Measurements from ENCODE around the gene COL8A1.

COL8A1 gene

DNA sequence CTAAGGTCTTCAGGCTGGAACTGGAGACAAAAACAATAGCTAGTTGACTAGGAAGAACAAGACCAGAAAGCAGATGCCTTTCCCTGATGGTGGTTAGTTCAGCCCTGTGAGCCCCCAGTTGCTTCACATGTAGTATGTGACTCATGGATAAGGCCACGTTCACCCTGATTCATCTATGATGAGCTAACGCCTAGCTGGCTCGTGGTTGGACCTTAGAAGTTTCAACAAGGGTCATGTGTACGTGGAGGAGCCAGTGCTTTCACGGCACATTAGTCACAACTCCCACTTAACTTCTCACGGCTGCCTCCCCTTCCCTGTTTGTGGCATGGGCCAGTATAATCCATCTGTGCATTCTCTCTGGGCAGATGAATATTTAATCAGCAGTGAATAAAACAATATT lies 20.6 kb downstream of the COL8A1 start:
- no peak overlapping the region for H3K27ac ChIP-seq (ENCODE audit: low read length)
- no peak overlapping the region for H3K9ac ChIP-seq (ENCODE audit: low read length)
- peaks cover 3% of the 10 kb centered on the region for H3K4me1 ChIP-seq (ENCODE audit: control insufficient read depth, low read depth, low read length)
- no peaks in the 10 kb centered on the region for H3K9me3 ChIP-seq (ENCODE audit: control insufficient read depth, low read depth, low read length)
- no peak overlapping the region for H3K4me3 ChIP-seq (ENCODE audit: low read length)
- H3K27me3 ChIP-seq (ENCODE audit: control insufficient read depth, insufficient read depth, low read length), result no peaks in the 10 kb centered on the region
- no peaks in the 10 kb centered on the region for H3K36me3 ChIP-seq (ENCODE audit: control insufficient read depth, low read depth, low read length)

DNA sequence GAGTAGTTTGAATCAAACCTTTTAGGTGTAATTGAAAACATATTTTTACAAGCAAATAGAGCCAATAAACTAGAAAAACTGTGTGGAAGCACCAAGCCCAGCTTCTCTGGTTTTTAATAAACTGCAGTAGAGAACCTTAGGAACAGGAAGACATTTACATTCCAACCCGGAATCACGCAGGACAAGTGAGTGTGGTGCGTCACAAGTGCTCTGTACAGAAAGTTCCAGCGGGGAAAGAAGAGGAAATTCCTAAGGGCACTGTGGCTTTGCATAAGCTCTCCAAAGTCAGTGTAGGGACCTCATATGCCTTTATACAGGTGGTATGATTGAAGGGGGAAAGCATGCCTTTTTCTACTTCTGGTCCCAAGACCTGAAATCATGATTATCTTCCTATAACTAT lies 21.6 kb downstream of the COL8A1 start:
- Histone ChIP-seq H3K4me1 (ENCODE audit: control insufficient read depth, low read depth, low read length) (peaks cover 5% of the 10 kb centered on the region), H3K9ac (ENCODE audit: low read length) (no peak overlapping the region), H3K27me3 (ENCODE audit: control insufficient read depth, insufficient read depth, low read length) (no peaks in the 10 kb centered on the region), H3K9me3 (ENCODE audit: control insufficient read depth, low read depth, low read length) (no peaks in the 10 kb centered on the region), H3K4me3 (ENCODE audit: low read length) (no peak overlapping the region), H3K36me3 (ENCODE audit: control insufficient read depth, low read depth, low read length) (no peaks in the 10 kb centered on the region), H3K27ac (ENCODE audit: low read length) (no peak overlapping the region)

DNA sequence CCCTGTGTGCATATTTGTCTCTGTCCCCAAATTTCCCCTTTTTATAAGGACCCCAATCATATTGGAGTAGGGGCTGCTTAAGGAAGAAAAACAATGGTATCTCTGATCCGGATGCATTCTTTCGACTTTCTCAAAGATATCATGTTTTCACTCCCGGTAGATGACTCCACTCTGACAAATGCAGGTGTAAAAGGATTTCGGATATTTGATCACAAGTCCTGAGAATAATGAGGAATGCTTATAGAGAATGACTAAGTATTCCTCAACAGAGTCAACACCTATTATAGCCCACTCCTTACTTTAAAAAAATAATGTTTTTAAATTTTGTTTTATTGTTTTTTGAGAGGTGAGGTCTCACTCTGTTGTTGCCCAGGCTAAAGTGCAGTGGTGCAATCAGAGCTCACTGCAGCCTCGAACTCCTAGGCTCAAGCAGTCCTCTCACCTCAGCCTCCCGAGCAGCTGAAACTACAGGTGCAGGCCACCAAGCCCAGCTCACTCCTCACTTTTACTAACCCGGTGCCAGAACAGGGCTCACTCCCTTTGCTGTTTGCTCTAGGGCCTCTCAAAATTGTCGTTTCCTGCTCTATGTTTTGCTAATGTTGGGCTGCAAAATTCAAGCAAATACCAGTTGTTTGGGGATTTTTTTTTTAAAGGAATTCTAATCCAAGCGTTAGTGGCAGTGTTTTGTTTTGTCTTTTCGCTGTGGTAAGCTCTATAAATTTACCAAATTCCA lies 24.6 kb downstream of the COL8A1 start:
- no peak overlapping the region for H3K27ac ChIP-seq (ENCODE audit: low read length)
- H3K9me3 ChIP-seq (ENCODE audit: control insufficient read depth, low read depth, low read length), result no peaks in the 10 kb centered on the region
- H3K4me1 ChIP-seq (ENCODE audit: control insufficient read depth, low read depth, low read length), result peaks cover 5% of the 10 kb centered on the region
- H3K9ac ChIP-seq (ENCODE audit: low read length), result no peak overlapping the region
- H3K36me3 ChIP-seq (ENCODE audit: control insufficient read depth, low read depth, low read length), result no peaks in the 10 kb centered on the region
- no peaks in the 10 kb centered on the region for H3K27me3 ChIP-seq (ENCODE audit: control insufficient read depth, insufficient read depth, low read length)
- no peak overlapping the region for H3K4me3 ChIP-seq (ENCODE audit: low read length)

DNA sequence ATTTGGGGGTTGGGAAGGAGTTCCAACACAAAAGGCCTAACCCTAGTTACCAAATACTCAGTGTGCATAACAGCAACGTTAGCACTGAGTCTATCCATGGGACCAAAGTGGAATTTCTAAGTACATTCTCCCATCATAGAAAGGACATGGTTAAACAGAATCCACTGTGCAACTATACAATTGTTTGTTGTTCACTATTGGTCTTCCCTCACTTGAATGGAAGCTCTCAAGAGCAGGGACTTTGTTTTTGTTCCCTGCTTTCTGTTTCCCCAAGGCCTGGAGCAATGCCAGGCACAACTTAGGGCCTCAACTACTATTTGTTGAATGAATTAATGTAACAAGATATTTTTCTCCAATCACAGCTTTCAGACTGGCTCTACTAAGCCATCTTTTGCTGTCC lies 25.6 kb downstream of the COL8A1 start:
- Histone ChIP-seq H3K9me3 (ENCODE audit: control insufficient read depth, low read depth, low read length) (no peaks in the 10 kb centered on the region), H3K9ac (ENCODE audit: low read length) (no peak overlapping the region), H3K27me3 (ENCODE audit: control insufficient read depth, insufficient read depth, low read length) (no peaks in the 10 kb centered on the region), H3K27ac (ENCODE audit: low read length) (no peak overlapping the region), H3K4me3 (ENCODE audit: low read length) (no peak overlapping the region), H3K4me1 (ENCODE audit: control insufficient read depth, low read depth, low read length) (peaks cover 5% of the 10 kb centered on the region), H3K36me3 (ENCODE audit: control insufficient read depth, low read depth, low read length) (no peaks in the 10 kb centered on the region)

DNA sequence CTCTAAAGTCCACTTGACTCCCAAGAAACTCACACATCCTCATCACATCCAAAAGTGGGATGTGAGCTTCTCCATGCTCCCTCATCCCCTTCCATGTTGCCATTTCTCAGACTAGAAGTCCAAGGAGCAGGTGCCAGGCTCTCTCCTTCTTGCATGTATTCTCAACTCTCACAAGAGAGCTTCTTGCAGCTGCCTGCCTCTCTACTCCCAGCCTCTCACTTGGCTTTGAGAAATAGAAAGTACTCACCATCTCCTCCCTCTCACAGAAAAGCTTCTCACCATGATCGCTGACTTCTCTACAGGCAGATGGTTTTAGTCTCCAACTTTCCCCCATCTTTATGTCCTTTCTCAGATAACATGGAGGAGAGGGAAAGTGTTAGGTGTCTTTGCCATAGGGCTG lies 26.6 kb downstream of the COL8A1 start:
- Histone ChIP-seq H3K27me3 (ENCODE audit: control insufficient read depth, insufficient read depth, low read length) (no peaks in the 10 kb centered on the region), H3K36me3 (ENCODE audit: control insufficient read depth, low read depth, low read length) (no peaks in the 10 kb centered on the region), H3K27ac (ENCODE audit: low read length) (no peak overlapping the region)

DNA sequence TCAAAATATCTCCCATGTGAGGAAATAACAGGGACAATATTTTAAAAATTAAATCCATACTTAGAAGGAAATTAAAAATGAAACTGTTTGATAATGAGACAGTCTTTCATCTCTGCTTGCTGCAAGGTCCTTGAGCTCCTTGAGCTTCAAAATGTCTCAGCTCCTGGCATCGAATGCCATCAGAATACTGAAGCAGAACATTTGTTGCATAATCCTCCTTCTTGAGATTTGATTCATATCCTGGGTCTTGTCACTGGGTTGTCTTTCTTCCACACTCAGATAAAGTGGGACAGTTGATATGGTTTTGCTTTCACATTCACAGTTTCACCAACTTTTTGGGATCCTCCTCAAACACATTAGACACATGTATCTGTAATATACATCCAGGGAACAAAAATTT lies 27.8 kb downstream of the COL8A1 start:
- H3K36me3 ChIP-seq (ENCODE audit: control insufficient read depth, low read depth, low read length), result no peaks in the 10 kb centered on the region
- peaks cover 5% of the 10 kb centered on the region for H3K4me1 ChIP-seq (ENCODE audit: control insufficient read depth, low read depth, low read length)

More for the DNA sequence above, 26.6 kb downstream of the COL8A1 start:
- H3K4me1 ChIP-seq (ENCODE audit: control insufficient read depth, low read depth, low read length), result peaks cover 5% of the 10 kb centered on the region
- no peak overlapping the region for H3K9ac ChIP-seq (ENCODE audit: low read length)
- H3K4me3 ChIP-seq (ENCODE audit: low read length), result no peak overlapping the region
- H3K9me3 ChIP-seq (ENCODE audit: control insufficient read depth, low read depth, low read length), result no peaks in the 10 kb centered on the region

DNA sequence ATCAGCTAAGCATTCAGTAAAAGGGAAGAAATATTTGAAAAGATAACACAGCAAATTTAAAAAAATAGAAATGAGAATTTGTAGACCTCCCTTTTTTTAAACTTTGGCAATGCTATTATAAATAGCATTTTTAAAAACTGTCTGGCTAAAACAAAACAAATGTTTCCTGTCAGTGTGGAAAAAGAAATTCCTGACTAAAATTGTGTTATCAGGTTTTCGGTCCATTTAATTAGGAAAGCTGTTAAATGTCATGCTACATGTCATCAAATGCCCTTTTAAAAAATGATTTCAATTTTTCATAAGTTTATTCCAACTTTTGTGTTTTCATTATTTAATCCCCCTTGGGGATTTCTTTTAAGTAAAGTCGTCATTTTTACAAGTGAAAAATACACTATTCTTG lies 29.6 kb downstream of the COL8A1 start:
- H3K27me3 ChIP-seq (ENCODE audit: control insufficient read depth, insufficient read depth, low read length), result no peaks in the 10 kb centered on the region
- H3K4me1 ChIP-seq (ENCODE audit: control insufficient read depth, low read depth, low read length), result peaks cover 5% of the 10 kb centered on the region
- no peak overlapping the region for H3K4me3 ChIP-seq (ENCODE audit: low read length)
- no peak overlapping the region for H3K27ac ChIP-seq (ENCODE audit: low read length)
- no peak overlapping the region for H3K9ac ChIP-seq (ENCODE audit: low read length)
- no peaks in the 10 kb centered on the region for H3K36me3 ChIP-seq (ENCODE audit: control insufficient read depth, low read depth, low read length)
- no peaks in the 10 kb centered on the region for H3K9me3 ChIP-seq (ENCODE audit: control insufficient read depth, low read depth, low read length)

More for the DNA sequence above, 27.8 kb downstream of the COL8A1 start:
- H3K9me3 ChIP-seq (ENCODE audit: control insufficient read depth, low read depth, low read length), result no peaks in the 10 kb centered on the region
- no peak overlapping the region for H3K9ac ChIP-seq (ENCODE audit: low read length)
- no peak overlapping the region for H3K4me3 ChIP-seq (ENCODE audit: low read length)
- no peak overlapping the region for H3K27ac ChIP-seq (ENCODE audit: low read length)
- H3K27me3 ChIP-seq (ENCODE audit: control insufficient read depth, insufficient read depth, low read length), result no peaks in the 10 kb centered on the region

DNA sequence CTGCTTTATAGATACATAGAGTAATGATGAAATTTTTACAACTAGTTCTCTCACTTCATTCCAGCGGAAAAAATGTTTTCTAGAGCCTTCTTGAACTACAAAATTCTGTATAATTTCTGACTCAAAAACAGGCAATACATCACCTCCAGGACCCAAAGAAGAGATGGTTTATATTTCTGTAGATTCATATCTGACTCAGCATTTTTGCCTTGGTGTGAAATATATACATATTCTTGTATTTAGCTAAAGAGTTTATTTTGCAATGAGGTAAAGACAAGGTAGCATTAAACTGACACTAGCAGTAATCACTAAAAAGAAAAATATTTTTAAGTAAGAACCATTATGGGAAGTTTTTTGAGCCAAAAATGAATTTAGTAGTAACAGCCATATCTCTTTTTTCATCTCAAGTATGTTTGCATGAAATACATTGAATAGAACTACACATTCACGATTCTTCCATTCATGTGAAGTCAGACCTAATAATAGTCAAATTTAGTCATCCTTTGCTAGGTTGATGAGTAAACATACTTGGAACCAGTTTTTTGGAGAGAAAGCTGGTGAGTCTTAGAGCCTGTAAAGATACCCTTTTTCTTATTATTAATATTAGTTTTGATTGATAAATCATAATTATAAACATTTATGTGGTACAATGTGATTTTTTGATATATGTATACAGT lies 31.6 kb downstream of the COL8A1 start:
- Histone ChIP-seq H3K4me3 (ENCODE audit: low read length) (no peak overlapping the region), H3K27ac (ENCODE audit: low read length) (no peak overlapping the region), H3K36me3 (ENCODE audit: control insufficient read depth, low read depth, low read length) (no peaks in the 10 kb centered on the region), H3K9ac (ENCODE audit: low read length) (no peak overlapping the region), H3K27me3 (ENCODE audit: control insufficient read depth, insufficient read depth, low read length) (no peaks in the 10 kb centered on the region), H3K4me1 (ENCODE audit: control insufficient read depth, low read depth, low read length) (no peaks in the 10 kb centered on the region), H3K9me3 (ENCODE audit: control insufficient read depth, low read depth, low read length) (no peaks in the 10 kb centered on the region)

DNA sequence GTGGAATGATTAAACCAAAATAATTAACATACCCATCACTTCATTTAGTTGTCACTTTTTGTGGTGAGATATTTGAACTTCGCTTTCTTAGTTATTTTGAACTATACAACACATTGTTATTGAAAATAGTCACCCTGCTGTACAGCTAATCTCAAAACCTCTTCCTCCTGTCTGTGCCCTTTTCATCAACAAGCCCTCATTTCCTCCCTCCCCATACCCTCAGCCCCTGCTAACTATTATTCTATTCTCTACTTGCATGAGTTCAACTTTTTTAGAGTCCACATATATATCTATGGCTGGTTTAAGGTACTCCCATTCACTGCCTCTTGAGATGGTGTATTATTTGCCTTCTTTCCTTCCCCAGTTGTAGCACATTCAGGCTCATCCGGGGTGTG lies 32.2 kb downstream of the COL8A1 start:
- Histone ChIP-seq H3K27me3 (ENCODE audit: control insufficient read depth, insufficient read depth, low read length) (no peaks in the 10 kb centered on the region), H3K27ac (ENCODE audit: low read length) (no peak overlapping the region)

DNA sequence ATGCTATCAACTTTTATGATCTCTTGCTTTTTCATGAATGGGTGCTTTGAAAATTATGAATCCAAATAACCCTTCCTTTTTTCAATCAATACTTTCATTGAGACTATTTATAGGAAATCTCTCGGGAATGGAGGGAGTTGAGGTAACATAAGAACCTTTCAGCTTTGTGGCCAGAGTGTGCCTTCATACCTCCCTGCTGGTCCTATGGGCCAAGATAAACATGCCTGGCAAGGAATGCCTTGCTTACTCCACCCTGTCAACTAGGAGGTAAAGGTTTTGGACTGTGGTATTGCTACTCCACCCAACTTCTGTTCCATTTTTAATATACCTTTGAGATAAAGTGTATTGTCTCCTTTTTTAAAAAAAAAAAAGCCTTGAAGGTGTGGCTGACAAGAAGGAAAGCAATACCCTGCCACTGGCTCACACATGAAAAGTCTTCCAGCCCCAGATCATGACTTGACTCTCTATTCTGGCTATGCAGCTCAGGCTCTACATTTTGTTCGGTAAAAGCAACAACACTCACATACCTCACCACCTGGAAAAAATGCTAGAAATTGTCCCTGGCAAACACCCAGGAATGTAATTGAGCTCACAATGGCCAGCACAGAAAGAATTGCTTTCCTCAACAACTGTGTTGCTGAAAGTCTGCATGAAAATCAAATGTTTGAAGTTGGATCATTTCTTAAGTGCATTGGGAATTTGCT lies 35.8 kb downstream of the COL8A1 start:
- H3K36me3 ChIP-seq (ENCODE audit: control insufficient read depth, low read depth, low read length), result no peaks in the 10 kb centered on the region
- no peak overlapping the region for H3K9ac ChIP-seq (ENCODE audit: low read length)
- H3K4me1 ChIP-seq (ENCODE audit: control insufficient read depth, low read depth, low read length), result no peaks in the 10 kb centered on the region
- H3K9me3 ChIP-seq (ENCODE audit: control insufficient read depth, low read depth, low read length), result no peaks in the 10 kb centered on the region
- H3K27me3 ChIP-seq (ENCODE audit: control insufficient read depth, insufficient read depth, low read length), result no peaks in the 10 kb centered on the region
- H3K27ac ChIP-seq (ENCODE audit: low read length), result no peak overlapping the region
- H3K4me3 ChIP-seq (ENCODE audit: low read length), result no peak overlapping the region

More for the DNA sequence above, 32.2 kb downstream of the COL8A1 start:
- H3K4me3 ChIP-seq (ENCODE audit: low read length), result no peak overlapping the region
- no peaks in the 10 kb centered on the region for H3K9me3 ChIP-seq (ENCODE audit: control insufficient read depth, low read depth, low read length)
- no peaks in the 10 kb centered on the region for H3K36me3 ChIP-seq (ENCODE audit: control insufficient read depth, low read depth, low read length)
- H3K9ac ChIP-seq (ENCODE audit: low read length), result no peak overlapping the region
- H3K4me1 ChIP-seq (ENCODE audit: control insufficient read depth, low read depth, low read length), result no peaks in the 10 kb centered on the region

DNA sequence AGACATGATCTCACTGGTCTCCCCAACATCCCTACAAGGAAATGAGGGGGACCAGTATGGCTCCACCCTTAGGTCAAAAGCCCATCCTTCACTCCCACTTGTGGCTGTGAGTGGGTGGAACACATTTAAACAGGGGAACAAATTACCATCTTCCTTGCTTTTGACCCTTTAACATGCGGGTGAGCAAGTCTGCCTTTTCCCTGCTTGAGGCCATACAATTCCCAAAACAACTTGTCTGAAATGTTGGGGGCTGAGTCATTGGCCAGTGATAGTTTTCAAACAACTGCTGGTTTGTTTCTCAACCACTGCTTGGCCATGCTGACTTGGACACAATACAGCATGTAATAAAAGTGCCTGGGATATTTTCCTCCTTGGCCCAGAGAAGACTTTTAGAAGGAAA lies 39.6 kb downstream of the COL8A1 start:
- Histone ChIP-seq H3K4me3 (ENCODE audit: low read length) (no peak overlapping the region), H3K4me1 (ENCODE audit: control insufficient read depth, low read depth, low read length) (no peaks in the 10 kb centered on the region), H3K9ac (ENCODE audit: low read length) (no peak overlapping the region), H3K9me3 (ENCODE audit: control insufficient read depth, low read depth, low read length) (no peaks in the 10 kb centered on the region), H3K27ac (ENCODE audit: low read length) (no peak overlapping the region), H3K27me3 (ENCODE audit: control insufficient read depth, insufficient read depth, low read length) (no peaks in the 10 kb centered on the region), H3K36me3 (ENCODE audit: control insufficient read depth, low read depth, low read length) (no peaks in the 10 kb centered on the region)
